ENCODE results near the gene KCNA10.

Gene KCNA10

GRCh38 chr1:110538921-110539320, 19.9 kb upstream of the KCNA10 start:
- no peak for DNase-seq (ENCODE audit: extremely low read depth, low read depth)
- H3K4me3 ChIP-seq (replicated peaks; ENCODE audit: low read depth, low read length) = no peak overlapping the region
- TF ChIP-seq CTCF (IDR thresholded peaks at IDR 0.05; ENCODE audit: low read depth, low read length, missing control alignments) = no peak

DNA sequence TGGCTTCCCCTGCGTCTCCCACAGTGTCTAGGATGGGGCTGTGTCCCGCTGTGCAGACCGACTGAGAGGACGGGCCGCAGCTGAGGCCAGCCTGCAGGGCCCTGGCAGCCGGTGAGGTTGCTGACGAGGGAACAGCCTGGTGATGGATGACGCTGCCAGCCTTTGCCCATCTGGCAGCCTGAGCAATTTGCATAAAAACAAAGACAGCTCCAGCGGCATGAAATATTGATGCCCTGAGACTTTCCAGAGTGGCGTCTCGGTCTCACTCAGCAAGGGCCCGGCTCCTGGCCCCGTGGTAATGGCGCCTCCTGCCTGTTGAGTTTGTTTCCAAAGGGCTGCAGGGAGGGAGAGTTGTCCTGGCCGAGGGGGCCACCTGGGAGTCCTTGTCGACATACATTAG, 19.1 kb upstream of the KCNA10 start:
- H3K4me3 ChIP-seq (replicated peaks; ENCODE audit: low read depth, low read length) = no peak overlapping the region
- TF ChIP-seq CTCF (IDR thresholded peaks at IDR 0.05; ENCODE audit: low read depth, low read length, missing control alignments) = no peak
- no peak for DNase-seq (ENCODE audit: extremely low read depth, low read depth)

GRCh38 chr1:110535985-110536384, 17.0 kb upstream of the KCNA10 start:
- DNase-seq (ENCODE audit: extremely low read depth, low read depth) = no peak
- no peak for TF ChIP-seq CTCF (IDR thresholded peaks at IDR 0.05; ENCODE audit: low read depth, low read length, missing control alignments)
- H3K4me3 ChIP-seq (replicated peaks; ENCODE audit: low read depth, low read length) = no peak overlapping the region

DNA sequence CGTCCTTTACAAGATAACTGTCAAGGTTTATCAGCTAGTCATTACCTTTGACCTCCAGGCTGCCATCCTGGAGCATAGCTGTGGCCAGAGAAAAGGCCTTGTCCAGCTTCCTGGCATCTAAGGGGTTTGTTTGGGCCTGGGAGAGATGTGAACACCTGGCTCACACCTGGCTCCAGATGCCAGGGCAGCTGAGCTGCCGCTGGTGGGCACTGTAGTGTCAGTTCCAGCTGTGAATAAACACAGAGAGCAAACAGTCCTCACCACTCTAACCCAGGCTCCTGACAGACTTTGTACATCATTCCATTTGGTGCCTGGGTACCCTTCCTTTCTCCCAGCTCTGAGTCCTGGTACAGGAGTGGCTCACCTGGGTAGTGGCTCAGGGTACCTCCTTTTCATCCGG, 14.3 kb upstream of the KCNA10 start:
- DNase-seq (ENCODE audit: extremely low read depth, low read depth) = no peak
- TF ChIP-seq CTCF (IDR thresholded peaks at IDR 0.05; ENCODE audit: low read depth, low read length, missing control alignments) = no peak
- H3K4me3 ChIP-seq (replicated peaks; ENCODE audit: low read depth, low read length) = no peak overlapping the region

- H3K4me3 ChIP-seq (replicated peaks; ENCODE audit: low read depth, low read length) = no peak overlapping the region
- no peak for DNase-seq (ENCODE audit: extremely low read depth, low read depth)
- no peak for TF ChIP-seq CTCF (IDR thresholded peaks at IDR 0.05; ENCODE audit: low read depth, low read length, missing control alignments)
Measured at GRCh38 chr1:110529011-110529410, 10.0 kb upstream of the KCNA10 start.

DNA sequence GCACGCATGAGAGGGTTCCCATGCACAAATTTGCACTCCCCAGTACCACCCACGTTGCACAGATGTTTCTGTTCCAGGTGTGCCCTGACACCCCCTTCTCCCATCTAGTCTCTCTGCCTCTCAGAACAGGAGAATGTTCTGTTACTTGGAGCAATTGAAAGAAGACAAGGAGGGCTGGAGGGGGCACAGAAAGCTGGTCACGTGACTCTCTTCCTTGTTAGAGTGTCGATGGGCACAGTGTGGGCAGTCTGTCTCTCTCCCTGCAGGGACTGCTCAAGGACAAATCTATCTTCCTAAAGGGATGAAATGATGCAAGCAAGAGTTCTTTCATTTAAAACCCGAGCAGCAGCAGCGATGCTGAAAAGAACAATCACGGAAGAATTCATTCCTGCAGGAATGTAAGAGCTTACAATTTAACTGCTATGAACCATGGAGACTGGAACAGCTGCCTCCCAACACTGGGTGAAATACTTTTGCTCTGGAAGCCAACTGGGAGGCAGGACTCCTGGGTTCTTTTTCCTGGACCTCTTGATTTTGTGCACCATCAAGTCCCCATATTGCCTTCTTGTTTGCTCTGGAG, 7.3 kb upstream of the KCNA10 start:
- no peak for TF ChIP-seq CTCF (IDR thresholded peaks at IDR 0.05; ENCODE audit: low read depth, low read length, missing control alignments)
- H3K4me3 ChIP-seq (replicated peaks; ENCODE audit: low read depth, low read length) = no peak overlapping the region
- no peak for DNase-seq (ENCODE audit: extremely low read depth, low read depth)

DNA sequence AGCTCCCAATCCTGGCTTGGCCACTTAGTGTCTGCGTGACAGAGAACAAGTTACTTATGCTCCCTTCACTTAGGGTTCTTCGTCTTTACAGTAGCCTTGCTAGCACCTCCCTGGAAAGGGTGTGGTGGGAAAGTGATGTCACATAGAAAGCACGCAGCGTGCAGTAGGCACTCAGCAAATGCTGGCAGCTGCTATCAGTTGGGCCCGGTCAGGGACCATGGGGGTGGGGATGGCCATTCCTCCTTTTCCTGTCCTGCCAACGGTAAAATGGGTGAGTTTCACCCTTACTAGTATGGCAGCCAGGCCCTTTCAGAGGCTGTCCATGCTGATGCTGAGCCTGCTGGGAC, 6.2 kb upstream of the KCNA10 start:
- no peak for DNase-seq (ENCODE audit: extremely low read depth, low read depth)
- no peak overlapping the region for H3K4me3 ChIP-seq (replicated peaks; ENCODE audit: low read depth, low read length)
- TF ChIP-seq CTCF (IDR thresholded peaks at IDR 0.05; ENCODE audit: low read depth, low read length, missing control alignments) = no peak

Data from HFF-Myc (cell line).